NCI-H1930 (cell line): ENCODE data around the gene ERI2.
"Not testable (repeated sequence)": the region's sequence is repeated elsewhere in the genome, so short reads cannot be mapped to it uniquely, and the experiment has no call there.

Experiments used
- DNase-seq, 2 experiments: peaks; one replicate each; lab custom pipeline; 2025; lab: John Stamatoyannopoulos, UW

The ERI2 gene

DNA sequence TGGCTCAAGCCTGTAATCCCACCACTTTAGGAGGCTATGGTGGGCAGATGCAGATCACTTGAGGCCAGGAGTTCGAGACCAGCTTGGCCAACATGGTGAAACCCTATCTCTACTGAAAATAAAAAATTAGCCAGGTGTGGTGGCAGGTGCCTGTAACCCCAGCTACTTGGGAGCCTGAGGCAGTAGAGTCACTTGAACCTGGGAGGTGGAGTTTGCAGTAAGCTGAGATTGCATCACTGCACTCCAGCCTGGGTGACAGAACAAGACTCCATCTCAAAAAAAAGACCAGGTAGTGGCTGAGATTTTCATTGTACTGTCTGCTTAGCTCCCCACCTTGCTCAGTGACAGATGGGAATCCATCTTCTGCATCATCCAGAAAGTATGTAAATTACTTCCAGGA lies 41.8 kb downstream of the ERI2 start:
- not testable (repeated sequence) for DNase-seq

- DNase-seq, result no peak
Measured at GRCh38 chr16:20763461-20764232, 42.6 kb downstream of the ERI2 start, which contains the start of gene ACSM3. ACSM3 (plus strand) TSS chr16:20764014; CDS start chr16:20770035, 6,021 bp downstream.

DNA sequence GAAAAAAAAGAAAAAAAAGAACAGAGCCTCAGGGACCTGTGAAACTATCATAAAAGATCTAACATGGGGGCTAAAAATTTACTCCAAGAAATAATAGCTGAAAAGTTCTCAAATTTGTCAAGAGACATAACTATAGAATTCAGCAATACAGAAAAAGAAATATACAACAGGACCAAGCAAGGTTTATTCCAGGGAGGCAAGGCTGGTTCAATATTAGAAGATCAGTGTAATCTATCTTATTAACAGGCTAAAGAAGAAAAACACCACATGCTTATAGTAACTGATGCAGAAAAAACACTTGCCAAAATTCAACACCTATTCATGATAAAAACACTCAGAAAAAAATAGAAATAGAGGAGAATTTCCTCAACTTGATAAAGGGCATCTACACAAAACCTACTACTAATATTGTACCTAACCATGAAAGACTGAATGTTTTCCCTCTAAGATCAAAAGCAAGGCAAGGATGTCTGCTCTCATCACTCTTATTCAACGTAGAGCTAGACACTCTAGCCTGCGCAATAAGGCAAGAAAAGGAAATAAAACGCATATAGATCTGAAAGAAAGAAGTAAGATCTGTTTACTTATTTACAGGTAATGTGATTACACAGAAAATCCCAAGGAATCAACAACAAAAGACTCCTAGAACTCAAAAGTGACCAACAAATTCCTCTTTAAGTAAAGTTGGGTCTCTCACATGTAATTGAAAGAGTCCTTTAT lies 43.7 kb downstream of the ERI2 start:
- no peak for DNase-seq

GRCh38 chr16:20761175-20761574 lies 45.1 kb downstream of the ERI2 start:
- no peak for DNase-seq

DNA sequence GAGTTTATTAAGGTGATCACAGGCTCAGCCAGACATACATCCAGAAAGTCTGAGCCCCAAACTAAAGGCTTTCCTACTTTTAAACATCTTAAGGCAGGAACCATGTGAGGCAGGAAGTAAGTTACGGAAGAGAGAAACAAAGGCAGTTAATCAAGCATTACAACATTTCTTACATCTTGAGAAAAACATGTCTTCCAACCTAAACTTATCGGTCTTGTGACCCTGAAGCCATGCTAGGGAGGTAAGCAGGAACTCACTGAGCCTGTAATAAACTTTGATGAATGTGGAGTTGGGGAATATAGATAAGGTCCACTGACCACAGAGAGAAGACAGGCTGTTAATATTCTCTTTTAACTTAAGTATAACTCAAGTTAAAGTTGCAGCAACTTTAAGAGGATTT lies 45.9 kb downstream of the ERI2 start:
- no peak for DNase-seq

DNA sequence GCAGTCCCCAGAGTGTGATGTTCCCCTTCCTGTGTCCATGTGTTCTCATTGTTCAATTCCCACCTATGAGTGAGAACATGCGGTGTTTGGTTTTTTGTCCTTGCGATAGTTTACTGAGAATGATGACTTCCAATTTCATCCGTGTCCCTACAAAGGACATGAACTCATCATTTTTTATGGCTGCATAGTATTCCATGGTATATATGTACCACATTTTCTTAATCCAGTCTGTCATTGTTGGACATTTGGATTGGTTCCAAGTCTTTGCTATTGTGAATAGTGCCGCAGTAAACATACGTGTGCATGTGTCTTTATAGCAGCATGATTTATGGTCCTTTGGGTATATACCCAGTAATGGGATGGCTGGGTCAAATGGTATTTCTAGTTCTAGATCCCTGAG lies 50.5 kb downstream of the ERI2 start:
- not testable (repeated sequence) for DNase-seq

- DNase-seq, result no peak
Measured at GRCh38 chr16:20755238-20755637, 51.0 kb downstream of the ERI2 start.

GRCh38 chr16:20753727-20754126 lies 52.5 kb downstream of the ERI2 start:
- DNase-seq, result no peak

- no peak for DNase-seq
Measured at GRCh38 chr16:20750558-20750957, 55.7 kb downstream of the ERI2 start.

GRCh38 chr16:20749474-20749873 lies 56.8 kb downstream of the ERI2 start:
- DNase-seq, result no peak

GRCh38 chr16:20747030-20747816 lies 59.0 kb downstream of the ERI2 start:
- DNase-seq, result no peak

DNA sequence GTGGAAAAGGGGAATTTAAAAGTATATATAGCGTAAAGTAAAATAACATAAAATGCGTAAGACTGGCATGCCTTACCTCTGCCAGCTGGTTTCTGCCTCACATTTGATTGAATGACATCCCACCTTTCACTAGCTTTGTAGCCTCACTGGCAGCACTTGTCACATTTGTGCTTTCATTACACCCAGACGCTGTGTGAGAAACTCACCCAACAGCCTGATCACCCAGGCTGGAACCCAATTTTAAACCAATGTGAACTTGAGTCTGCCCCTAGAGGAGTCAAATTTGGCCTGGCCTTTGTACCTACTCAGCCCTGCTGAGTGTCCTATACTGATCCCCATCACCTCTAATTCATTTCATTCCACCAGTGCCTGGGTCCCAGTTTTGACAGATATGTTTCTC lies 59.8 kb downstream of the ERI2 start:
- no peak for DNase-seq
